PC-3 (cell line): ENCODE data around the gene SRRM1. TPM values are rescaled to one million over a fixed set of nuclear protein-coding genes. Genes with fewer than 3 reads are reported as not detected.

Experiments used
- ATAC-seq: fragments of 200-7000 bp; cut with Tn5 transposase; 2 replicates; pipeline ENCODE4 v1.9.1; 2020; ENCODE audit warnings: mild to moderate bottlenecking, moderate library complexity
- BruUV-seq: library from RNA; stranded (reverse); fragments of 400-500 nt; replicated peaks from 2 replicates; lab custom pipeline; 2021; lab: Mats Ljungman, UMichigan
- CTCF ChIA-PET: fragments of 300-600 bp; sonication (Branson Sonifier 250); formaldehyde crosslinking; loops from one replicate; lab custom pipeline; 2022; ENCODE audit warnings: antibody characterized with exemption; lab: Charles Lee
- POLR2A ChIA-PET: fragments of 300-600 bp; sonication (Branson Sonifier 250); formaldehyde crosslinking; loops from one replicate; lab custom pipeline; 2022; ENCODE audit warnings: antibody characterized with exemption; ENCODE audit not compliant: unreplicated experiment; lab: Charles Lee
- DNase-seq: peaks from one replicate; pipeline ENCODE4 v3.0.0-alpha.2; 2015
- H2AFZ ChIP-seq: fragments of 300-600 bp; sonication (generic); 2 replicates; pipeline ENCODE4 v1.6.0; 2016; ENCODE audit warnings: antibody characterized with exemption, low read length
- H3F3A ChIP-seq: fragments of 300-600 bp; sonication (generic); one replicate; pipeline ENCODE4 v1.6.0; 2017; ENCODE audit warnings: antibody characterized with exemption, low read length, control low read depth, mild to moderate bottlenecking; ENCODE audit not compliant: unreplicated experiment
- H3K27ac ChIP-seq: fragments of 300-600 bp; sonication (generic); 2 replicates; pipeline ENCODE4 v1.5.1; 2016; ENCODE audit warnings: mild to moderate bottlenecking, low read length
- H3K27me3 ChIP-seq: fragments of 300-600 bp; sonication (generic); 2 replicates; pipeline ENCODE4 v1.6.1; 2016; ENCODE audit warnings: low read length, mixed read lengths
- H3K36me3 ChIP-seq: fragments of 300-600 bp; sonication (generic); 2 replicates; pipeline ENCODE4 v1.6.1; 2016; ENCODE audit warnings: low read depth, mixed run types, low read length, mixed read lengths
- H3K4me1 ChIP-seq: fragments of 300-600 bp; sonication (generic); 2 replicates; pipeline ENCODE4 v1.5.1; 2016; ENCODE audit warnings: low read length; ENCODE audit not compliant: insufficient read depth
- H3K4me2 ChIP-seq: fragments of 300-600 bp; sonication (generic); 2 replicates; pipeline ENCODE4 v1.6.0; 2016; ENCODE audit warnings: low read length
- H3K4me3 ChIP-seq: fragments of 300-600 bp; sonication (generic); 2 replicates; pipeline ENCODE4 v1.5.1; 2016; ENCODE audit warnings: mild to moderate bottlenecking, low read length, mixed read lengths
- H3K79me2 ChIP-seq: fragments of 300-600 bp; sonication (generic); 2 replicates; pipeline ENCODE4 v1.6.1; 2017; ENCODE audit warnings: low read length, mixed read lengths
- H3K9ac ChIP-seq: fragments of 300-600 bp; sonication (generic); 2 replicates; pipeline ENCODE4 v1.6.0; 2016; ENCODE audit warnings: mild to moderate bottlenecking, low read length
- H3K9me2 ChIP-seq: fragments of 300-600 bp; sonication (generic); replicated peaks from 2 replicates; pipeline ENCODE4 v1.6.1; 2016; ENCODE audit warnings: mixed run types, low read length, mixed read lengths
- H3K9me3 ChIP-seq: fragments of 300-600 bp; sonication (generic); 2 replicates; pipeline ENCODE4 v1.6.1; 2016; ENCODE audit warnings: low read length, mixed read lengths
- H4K20me1 ChIP-seq: fragments of 300-600 bp; sonication (generic); 2 replicates; pipeline ENCODE4 v1.6.1; 2016; ENCODE audit warnings: low read length, mixed read lengths
- CTCF ChIP-seq: fragments of 300-600 bp; sonication (generic); conservative IDR thresholded peaks from 2 replicates; pipeline ENCODE4 v1.5.1; 2017; ENCODE audit warnings: antibody characterized with exemption, low read depth, mild to moderate bottlenecking, low read length
- EZH2 ChIP-seq: fragments of 300-600 bp; sonication (generic); IDR thresholded peaks from one replicate; pipeline ENCODE4 v1.6.1; 2017; ENCODE audit warnings: antibody characterized with exemption, mild to moderate bottlenecking, low read length; ENCODE audit not compliant: unreplicated experiment
- EZH2phosphoT487 ChIP-seq: fragments of 300-600 bp; sonication (generic); IDR thresholded peaks from 2 replicates; pipeline ENCODE4 v1.6.1; 2018; ENCODE audit warnings: mild to moderate bottlenecking, antibody characterized with exemption, low read length, borderline replicate concordance
- intact Hi-C: fragments of 100-400 bp; cut with micrococcal nuclease; formaldehyde crosslinking; loops from 2 replicates; pipeline ENCODE4 v1.9.0; 2023
- total RNA-seq: library from RNA; depleted of rRNA; stranded (reverse); fragments of >200 nt; gene quantifications from 2 replicates; pipeline ENCODE4 v1.2.3, GENCODE V29; 2014

Gene SRRM1
- total RNA-seq, 1 experiment from 2014 or later = 30.7 TPM

- DNase-seq (no peak), ATAC-seq (no peak)
- no peak overlapping the region for H3K27ac ChIP-seq
- no TSS peak for BruUV-seq
- no peak overlapping the region for H3K4me3 ChIP-seq
- intact Hi-C loops = no loop called here
- no peaks in the 10 kb centered on the region for H3K4me1 ChIP-seq
- H4K20me1 ChIP-seq = no peaks in the 10 kb centered on the region
- TF ChIP-seq CTCF = no peak
- no peak for TF ChIP-seq EZH2phosphoT487
- no peak for TF ChIP-seq EZH2
- H3K9me2 ChIP-seq = no peaks in the 10 kb centered on the region
- H3K27me3 ChIP-seq = no peaks in the 10 kb centered on the region
- ChIA-PET CTCF (no interaction called here), POLR2A (no interaction called here)
- no peaks in the 10 kb centered on the region for H3K9me3 ChIP-seq
- no peak overlapping the region for H3K9ac ChIP-seq
- H2AFZ ChIP-seq = no peak overlapping the region
- no peaks in the 10 kb centered on the region for H3K79me2 ChIP-seq
- no peak overlapping the region for H3K4me2 ChIP-seq
- no peaks in the 10 kb centered on the region for H3K36me3 ChIP-seq
- no peaks in the 10 kb centered on the region for H3F3A ChIP-seq
These were observed 51.3 kb downstream of the SRRM1 start for GRCh38 chr1:24694380-24694843.

- BruUV-seq = no TSS peak
- Histone ChIP-seq H3K4me3 (no peak overlapping the region), H3K4me2 (no peak overlapping the region), H3K4me1 (no peaks in the 10 kb centered on the region), H3K9me2 (no peaks in the 10 kb centered on the region), H3K79me2 (no peaks in the 10 kb centered on the region), H3K27me3 (no peaks in the 10 kb centered on the region), H3K27ac (no peak overlapping the region), H3K9me3 (no peaks in the 10 kb centered on the region), H4K20me1 (no peaks in the 10 kb centered on the region), H3F3A (no peaks in the 10 kb centered on the region), H3K9ac (no peak overlapping the region), H2AFZ (no peak overlapping the region), H3K36me3 (no peaks in the 10 kb centered on the region)
- ChIA-PET CTCF (no interaction called here), POLR2A (no interaction called here)
- intact Hi-C loops = no loop called here
- no peak for ATAC-seq
- TF ChIP-seq EZH2 (no peak), CTCF (no peak), EZH2phosphoT487 (no peak)
- DNase-seq = no peak
These were observed 52.3 kb downstream of the SRRM1 start for GRCh38 chr1:24695202-24695974.
